Left ventricle myocardium inferior (tissue), 1 donor: ENCODE measurements around the gene CCDC60. TPM values are rescaled to one million over a fixed set of nuclear protein-coding genes. Genes with fewer than 3 reads are reported as not detected.

ENCODE experiments used
- DNase-seq: peaks from one replicate; pipeline ENCODE4 v3.0.0-alpha.2; 2020
- H3K27ac ChIP-seq: fragments of 200-600 bp; replicated peaks from 2 replicates; pipeline ENCODE4 v1.8.0; 2021
- H3K27me3 ChIP-seq: fragments of 200-600 bp; 2 replicates; pipeline ENCODE4 v1.8.0; 2021; ENCODE audit warnings: low read depth
- H3K36me3 ChIP-seq: fragments of 200-600 bp; 2 replicates; pipeline ENCODE4 v1.8.0; 2021
- H3K4me1 ChIP-seq: fragments of 200-600 bp; 2 replicates; pipeline ENCODE4 v1.8.0; 2021
- H3K4me3 ChIP-seq: fragments of 200-600 bp; 2 replicates; pipeline ENCODE4 v1.8.0; 2021; ENCODE audit warnings: mild to moderate bottlenecking, moderate library complexity
- H3K9me3 ChIP-seq: fragments of 200-600 bp; replicated peaks from 2 replicates; pipeline ENCODE4 v1.8.0; 2021
- intact Hi-C: fragments of 100-400 bp; cut with micrococcal nuclease; formaldehyde crosslinking; loops from one replicate; pipeline ENCODE4 v1.11.0; 2022
- long read RNA-seq: library from polyadenylated mRNA; unstranded; transcript quantifications from one replicate; pipeline ENCODE4 v2.0.0, GENCODE V29; 2021
- total RNA-seq: library from RNA; stranded (reverse); fragmentation: NEBNext Ultra II Directional; extraction: Animal tissue kit (Norgen Biotek cat#: 25700); gene quantifications from one replicate; pipeline ENCODE4 v1.2.1, GENCODE V29; 2021
- TF ChIP-seq, protein P1 (sequence below): fragments of 200-600 bp; IDR thresholded peaks from 2 replicates; pipeline ENCODE4 v1.8.0; 2021; ENCODE audit warnings: antibody characterized with exemption, mild to moderate bottlenecking, borderline replicate concordance
- donor health status: DM: no; HTN: yes; CAD: no; lungs with severe emphysema.

CCDC60 gene
- not detected for total RNA-seq
- long read RNA-seq: 0 reads

DNA sequence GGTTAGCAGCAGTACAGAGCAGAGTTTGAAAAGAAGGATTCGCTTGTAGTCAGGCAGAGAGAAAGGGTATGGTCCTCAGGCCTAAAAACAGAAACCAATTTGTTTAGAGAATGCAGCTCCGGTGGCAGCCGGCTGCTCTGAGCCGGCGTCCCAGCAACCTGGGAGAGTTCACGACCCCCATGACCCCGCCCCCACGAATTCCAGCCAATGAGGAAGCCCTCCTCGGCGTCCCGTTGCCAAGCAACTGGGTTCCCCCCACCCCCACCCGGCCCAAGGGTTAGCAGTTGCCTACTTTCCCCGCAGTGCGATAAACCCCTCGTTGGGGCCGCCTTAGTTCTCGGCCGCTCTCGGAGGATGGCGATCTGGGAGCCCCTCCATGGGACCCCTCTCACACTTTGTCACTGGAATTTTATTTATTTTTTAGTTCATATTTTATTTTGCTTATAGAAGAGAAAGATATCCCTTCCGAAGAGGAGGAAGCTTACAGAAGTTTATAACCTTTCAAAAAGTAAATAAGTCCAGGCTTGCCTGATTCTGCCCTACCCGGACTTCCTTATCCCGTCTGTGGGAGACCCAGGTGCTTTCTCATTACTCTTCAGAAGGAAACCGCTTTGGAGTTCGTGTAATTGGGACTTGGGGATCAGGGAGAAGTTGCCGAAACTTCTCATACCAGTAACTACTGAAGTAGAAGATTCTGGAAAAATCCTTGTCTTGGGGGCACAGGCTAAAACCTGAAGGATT, at the start of gene CCDC60:
TSS of gene CCDC60 (plus strand) at position 300 of the 741 bp plus-strand sequence. CDS start 448 bp downstream, outside the sequence.
- Histone ChIP-seq H3K27me3 (peaks cover 14% of the 10 kb centered on the region), H3K4me3 (no peak within 1 kb of the TSS), H3K27ac (no peak within 1 kb of the TSS), H3K9me3 (no peaks in the 10 kb centered on the region), H3K4me1 (no peaks in the 10 kb centered on the region), H3K36me3 (no peaks in the 10 kb centered on the region)
- intact Hi-C loops: no loop called here
- TF ChIP-seq, protein P1, sequence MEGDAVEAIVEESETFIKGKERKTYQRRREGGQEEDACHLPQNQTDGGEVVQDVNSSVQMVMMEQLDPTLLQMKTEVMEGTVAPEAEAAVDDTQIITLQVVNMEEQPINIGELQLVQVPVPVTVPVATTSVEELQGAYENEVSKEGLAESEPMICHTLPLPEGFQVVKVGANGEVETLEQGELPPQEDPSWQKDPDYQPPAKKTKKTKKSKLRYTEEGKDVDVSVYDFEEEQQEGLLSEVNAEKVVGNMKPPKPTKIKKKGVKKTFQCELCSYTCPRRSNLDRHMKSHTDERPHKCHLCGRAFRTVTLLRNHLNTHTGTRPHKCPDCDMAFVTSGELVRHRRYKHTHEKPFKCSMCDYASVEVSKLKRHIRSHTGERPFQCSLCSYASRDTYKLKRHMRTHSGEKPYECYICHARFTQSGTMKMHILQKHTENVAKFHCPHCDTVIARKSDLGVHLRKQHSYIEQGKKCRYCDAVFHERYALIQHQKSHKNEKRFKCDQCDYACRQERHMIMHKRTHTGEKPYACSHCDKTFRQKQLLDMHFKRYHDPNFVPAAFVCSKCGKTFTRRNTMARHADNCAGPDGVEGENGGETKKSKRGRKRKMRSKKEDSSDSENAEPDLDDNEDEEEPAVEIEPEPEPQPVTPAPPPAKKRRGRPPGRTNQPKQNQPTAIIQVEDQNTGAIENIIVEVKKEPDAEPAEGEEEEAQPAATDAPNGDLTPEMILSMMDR: no peak
- DNase-seq: no peak

- no peaks in the 10 kb centered on the region for H3K36me3 ChIP-seq
- H3K4me1 ChIP-seq: no peaks in the 10 kb centered on the region
- intact Hi-C loops: no loop called here
- no peak for DNase-seq
- H3K9me3 ChIP-seq: peaks cover 3% of the 10 kb centered on the region
- TF ChIP-seq, protein P1: no peak
- H3K27me3 ChIP-seq: no peaks in the 10 kb centered on the region
- no peak overlapping the region for H3K27ac ChIP-seq
- H3K4me3 ChIP-seq: no peak overlapping the region
Measured at GRCh38 chr12:119288576-119288975, 46.0 kb upstream of the CCDC60 start.

GRCh38 chr12:119292893-119293630, 41.5 kb upstream of the CCDC60 start:
- H3K4me1 ChIP-seq: peaks cover 11% of the 10 kb centered on the region
- TF ChIP-seq, protein P1: no peak

GRCh38 chr12:119294211-119294610, 40.3 kb upstream of the CCDC60 start:
- intact Hi-C loops: no loop called here
- H3K36me3 ChIP-seq: no peaks in the 10 kb centered on the region
- no peak overlapping the region for H3K27ac ChIP-seq
- no peaks in the 10 kb centered on the region for H3K27me3 ChIP-seq
- no peaks in the 10 kb centered on the region for H3K9me3 ChIP-seq
- H3K4me3 ChIP-seq: no peak overlapping the region
- TF ChIP-seq, protein P1: no peak
- DNase-seq: no peak
- peaks cover 11% of the 10 kb centered on the region for H3K4me1 ChIP-seq

More at GRCh38 chr12:119292893-119293630, 41.5 kb upstream of the CCDC60 start:
- Histone ChIP-seq H3K36me3 (no peaks in the 10 kb centered on the region), H3K9me3 (no peaks in the 10 kb centered on the region), H3K4me3 (no peak overlapping the region), H3K27me3 (no peaks in the 10 kb centered on the region), H3K27ac (no peak overlapping the region)
- intact Hi-C loops: no loop called here
- no peak for DNase-seq

- Histone ChIP-seq H3K27me3 (no peaks in the 10 kb centered on the region), H3K4me1 (peaks cover 11% of the 10 kb centered on the region), H3K4me3 (no peak overlapping the region), H3K36me3 (no peaks in the 10 kb centered on the region), H3K27ac (no peak overlapping the region), H3K9me3 (no peaks in the 10 kb centered on the region)
- intact Hi-C loops: no loop called here
- TF ChIP-seq, protein P1: no peak
- DNase-seq: no peak
Measured at GRCh38 chr12:119296535-119296934, 38.0 kb upstream of the CCDC60 start.
